H9 (cell line): ENCODE measurements around the gene VTA1. TPM values are rescaled to one million over a fixed set of nuclear protein-coding genes. Genes with fewer than 3 reads are reported as not detected.

ENCODE experiments used
- DNase-seq: peaks from one replicate; pipeline ENCODE4 v3.0.0-alpha.2; 2017
- H2AFZ ChIP-seq: one replicate; pipeline ENCODE4 v1.6.1; 2013; ENCODE audit warnings: mild to moderate bottlenecking, low read length, control low read depth, moderate library complexity
- H2AK5ac ChIP-seq: 2 replicates; pipeline ENCODE4 v1.6.1; 2013; ENCODE audit warnings: low read length, control low read depth, mixed read lengths; ENCODE audit not compliant: insufficient read length
- H2BK120ac ChIP-seq: one replicate; pipeline ENCODE4 v1.6.1; 2013; ENCODE audit warnings: low read depth, mild to moderate bottlenecking, low read length, control low read depth, inconsistent platforms; ENCODE audit not compliant: poor library complexity, severe bottlenecking
- H2BK12ac ChIP-seq: 2 replicates; pipeline ENCODE4 v1.6.1; 2013; ENCODE audit warnings: low read length, control low read depth, mixed read lengths, low read depth; ENCODE audit not compliant: insufficient read length
- H2BK15ac ChIP-seq: 2 replicates; pipeline ENCODE4 v1.6.1; 2013; ENCODE audit warnings: low read depth, low read length, control low read depth
- H2BK20ac ChIP-seq: one replicate; pipeline ENCODE4 v1.6.1; 2013; ENCODE audit warnings: low read depth, mild to moderate bottlenecking, low read length, control low read depth, inconsistent platforms; ENCODE audit not compliant: poor library complexity, severe bottlenecking
- H2BK5ac ChIP-seq: 2 replicates; pipeline ENCODE4 v1.6.1; 2013; ENCODE audit warnings: low read length, control low read depth, mixed read lengths; ENCODE audit not compliant: insufficient read length
- H3K14ac ChIP-seq: 2 replicates; pipeline ENCODE4 v1.6.1; 2013; ENCODE audit warnings: low read length, control low read depth; ENCODE audit not compliant: insufficient read depth
- H3K18ac ChIP-seq: 2 replicates; pipeline ENCODE4 v1.6.1; 2013; ENCODE audit warnings: low read depth, mild to moderate bottlenecking, mixed read lengths, low read length, control low read depth; ENCODE audit not compliant: insufficient read length
- H3K23ac ChIP-seq: 2 replicates; pipeline ENCODE4 v1.6.1; 2013; ENCODE audit warnings: low read length, control low read depth, mixed read lengths, low read depth; ENCODE audit not compliant: insufficient read length
- H3K23me2 ChIP-seq: 2 replicates; pipeline ENCODE4 v1.6.1; 2013; ENCODE audit warnings: low read depth, mild to moderate bottlenecking, mixed read lengths, low read length, control low read depth; ENCODE audit not compliant: insufficient read length, poor library complexity, severe bottlenecking
- H3K27ac ChIP-seq: 2 replicates; pipeline ENCODE4 v1.5.1; 2013; ENCODE audit warnings: low read length, control low read depth, mixed read lengths, low read depth; ENCODE audit not compliant: insufficient read length
- H3K27me3 ChIP-seq: 2 replicates; pipeline ENCODE4 v1.6.1; 2013; ENCODE audit warnings: low read length, control low read depth, inconsistent platforms; ENCODE audit not compliant: insufficient read depth
- H3K4ac ChIP-seq: 2 replicates; pipeline ENCODE4 v1.6.1; 2013; ENCODE audit warnings: low read depth, mild to moderate bottlenecking, control low read depth, inconsistent platforms, low read length, moderate library complexity
- H3K4me1 ChIP-seq: 2 replicates; pipeline ENCODE4 v1.6.1; 2013; ENCODE audit warnings: low read length, control low read depth, inconsistent platforms; ENCODE audit not compliant: insufficient read depth
- H3K4me2 ChIP-seq: 2 replicates; pipeline ENCODE4 v1.6.1; 2013; ENCODE audit warnings: low read length, control low read depth, mixed read lengths; ENCODE audit not compliant: insufficient read length, insufficient read depth
- H3K56ac ChIP-seq: 2 replicates; pipeline ENCODE4 v1.6.1; 2013; ENCODE audit warnings: low read depth, mild to moderate bottlenecking, mixed read lengths, low read length, control low read depth; ENCODE audit not compliant: insufficient read length
- H3K79me1 ChIP-seq: 2 replicates; pipeline ENCODE4 v1.6.1; 2013; ENCODE audit warnings: low read depth, mild to moderate bottlenecking, moderate library complexity, low read length, control low read depth, inconsistent platforms; ENCODE audit not compliant: insufficient read depth, poor library complexity, severe bottlenecking
- H3K79me2 ChIP-seq: 2 replicates; pipeline ENCODE4 v1.6.1; 2013; ENCODE audit warnings: low read length, control low read depth, inconsistent platforms; ENCODE audit not compliant: insufficient read depth
- H3K9ac ChIP-seq: 2 replicates; pipeline ENCODE4 v1.6.1; 2013; ENCODE audit warnings: low read length, control low read depth, mixed read lengths; ENCODE audit not compliant: insufficient read length; ENCODE audit errors: extremely low read depth
- H3K9me3 ChIP-seq: one replicate; pipeline ENCODE4 v1.6.1; 2013; ENCODE audit warnings: low read depth, low read length, inconsistent platforms; ENCODE audit not compliant: control insufficient read depth
- H3T11ph ChIP-seq: one replicate; pipeline ENCODE4 v1.6.1; 2013; ENCODE audit warnings: mild to moderate bottlenecking, low read length, control low read depth, inconsistent platforms
- H4K20me1 ChIP-seq: one replicate; pipeline ENCODE4 v1.6.1; 2013; ENCODE audit not compliant: control insufficient read depth, insufficient read length, insufficient read depth
- H4K5ac ChIP-seq: 2 replicates; pipeline ENCODE4 v1.6.1; 2013; ENCODE audit warnings: low read depth, mild to moderate bottlenecking, mixed read lengths, low read length, control low read depth; ENCODE audit not compliant: insufficient read length
- H4K8ac ChIP-seq: replicated peaks from 2 replicates; pipeline ENCODE4 v1.6.1; 2013; ENCODE audit warnings: low read length, control low read depth, mixed read lengths, low read depth; ENCODE audit not compliant: insufficient read length
- H4K91ac ChIP-seq: 2 replicates; pipeline ENCODE4 v1.6.1; 2013; ENCODE audit warnings: low read depth, mild to moderate bottlenecking, moderate library complexity, mixed read lengths, low read length, control low read depth; ENCODE audit not compliant: insufficient read length
- H3K27ac Mint-ChIP-seq, 3 experiments: 2 replicates in 2 of 3; 3 replicates in 1 of 3; pipeline ENCODE4 v1.8.0; 2020 to 2021; ENCODE audit warnings: mixed read lengths in 3 of 3, mild to moderate bottlenecking in 1 of 3, moderate library complexity in 1 of 3
- H3K27me3 Mint-ChIP-seq: 2 replicates; pipeline ENCODE4 v1.8.0; 2021; ENCODE audit warnings: low read depth, mild to moderate bottlenecking, moderate library complexity, mixed read lengths
- H3K36me3 Mint-ChIP-seq, 3 experiments: 2 replicates in 2 of 3; 3 replicates in 1 of 3; pipeline ENCODE4 v1.8.0; 2020 to 2021; ENCODE audit warnings: low read depth in 3 of 3, mixed read lengths in 3 of 3; ENCODE audit not compliant: insufficient read depth in 1 of 3
- H3K4me1 Mint-ChIP-seq, 2 experiments: 2 replicates each; pipeline ENCODE4 v1.8.0; 2020; ENCODE audit warnings: mixed read lengths in 2 of 2
- H3K4me3 Mint-ChIP-seq, 2 experiments: 2 replicates in 1 of 2; 3 replicates in 1 of 2; pipeline ENCODE4 v1.8.0; 2020 to 2021; ENCODE audit warnings: mild to moderate bottlenecking in 2 of 2, mixed read lengths in 2 of 2, moderate library complexity in 1 of 2
- H3K9me3 Mint-ChIP-seq, 2 experiments: 2 replicates in 1 of 2; 3 replicates in 1 of 2; pipeline ENCODE4 v1.8.0; 2020; ENCODE audit warnings: mild to moderate bottlenecking in 2 of 2, mixed read lengths in 2 of 2, moderate library complexity in 1 of 2
- CTCF ChIP-seq: fragments of 200-600 bp; sonication (generic); conservative IDR thresholded peaks from 3 replicates; pipeline ENCODE4 v1.8.0; 2021; ENCODE audit warnings: antibody characterized with exemption, mild to moderate bottlenecking
- WGBS: extraction: QIAGEN DNeasy Blood & Tissue Kit; methylation state at CpG from one replicate; pipeline ENCODE4 v1.1.7; 2013; ENCODE audit warnings: missing lambda C conversion rate, low lambda C conversion rate, mixed read lengths; ENCODE audit not compliant: insufficient read length; ENCODE audit errors: extremely low coverage; 5-methylcytosine and 5-hydroxymethylcytosine counted together
- total RNA-seq: library from RNA; stranded (reverse); gene quantifications from 2 replicates; pipeline ENCODE4 v1.2.1, GENCODE V29; 2021

The VTA1 gene
- total RNA-seq, 1 experiment from 2014 or later: 63.1 TPM

GRCh38 chr6:142218446-142218845 lies 71.4 kb downstream of the VTA1 start:
- no peak overlapping the region for H3K56ac ChIP-seq
- H3K27me3 Mint-ChIP-seq: no peaks in the 10 kb centered on the region
- no peak overlapping the region for H3K27ac ChIP-seq
- H3K79me2 ChIP-seq: no peaks in the 10 kb centered on the region
- H3K23me2 ChIP-seq: no peaks in the 10 kb centered on the region
- no peak overlapping the region for H3T11ph ChIP-seq
- no peak overlapping the region for H3K23ac ChIP-seq
- no peak overlapping the region for H3K14ac ChIP-seq
- H4K5ac ChIP-seq: no peak overlapping the region
- no peaks in the 10 kb centered on the region for H4K20me1 ChIP-seq
- no peak overlapping the region for H2BK15ac ChIP-seq
- no peak overlapping the region for H4K91ac ChIP-seq
- H2AFZ ChIP-seq: no peak overlapping the region
- H3K79me1 ChIP-seq: no peaks in the 10 kb centered on the region
- no peak overlapping the region for H3K4me3 Mint-ChIP-seq
- H2BK120ac ChIP-seq: no peak overlapping the region
- DNase-seq: no peak
- H3K4ac ChIP-seq: no peak overlapping the region
- H4K8ac ChIP-seq: no peak overlapping the region
- H3K36me3 Mint-ChIP-seq: peaks cover 10 to 20% (median 11%) of the 10 kb centered on the region in 3 experiments
- H3K4me1 ChIP-seq: no peaks in the 10 kb centered on the region
- peaks cover 3 to 5% of the 10 kb centered on the region in 2 experiments; a peak in 3 of 5 replicates for H3K9me3 Mint-ChIP-seq
- H3K4me1 Mint-ChIP-seq: no peaks in the 10 kb centered on the region
- no peak overlapping the region for H2BK20ac ChIP-seq
- H2BK12ac ChIP-seq: no peak overlapping the region
- H2AK5ac ChIP-seq: no peak overlapping the region
- no peak for TF ChIP-seq CTCF
- no peak overlapping the region for H3K27ac Mint-ChIP-seq
- no peaks in the 10 kb centered on the region for H3K27me3 ChIP-seq
- no CpG with 5 or more reads among the region's 2 CpGs for WGBS
- H2BK5ac ChIP-seq: no peak overlapping the region
- H3K4me2 ChIP-seq: no peak overlapping the region
- H3K18ac ChIP-seq: no peak overlapping the region
- H3K9me3 ChIP-seq: peaks cover 3% of the 10 kb centered on the region
- H3K9ac ChIP-seq: no peak overlapping the region
